Gastrocnemius medialis (tissue), 4 donors: ENCODE measurements around the gene RAPGEF1.

ENCODE experiments used
- POLR2A ChIP-seq, 2 donors: fragments of 450-650 bp; IDR thresholded peaks; one replicate each; pipeline ENCODE4 v1.6.1; 2017; ENCODE audit warnings: antibody characterized with exemption in 2 of 2, mild to moderate bottlenecking in 2 of 2, moderate library complexity in 2 of 2
- TF ChIP-seq, protein P1 (sequence below), 5 experiments: fragments of 450-650 bp in 3 of 5; fragments of 200-600 bp in 2 of 5; sonication (generic) in 2 of 5; IDR thresholded peaks in 4 of 5; conservative IDR thresholded peaks in 1 of 5; 1 replicate in 4 of 5; 2 replicates in 1 of 5; pipeline ENCODE4 v1.5.1; 2016 to 2019; ENCODE audit warnings: antibody characterized with exemption in 5 of 5, mild to moderate bottlenecking in 3 of 5, moderate library complexity in 3 of 5

GRCh38 chr9:131675437-131676022 is 64.3 kb downstream of the RAPGEF1 start:
- no peak for TF ChIP-seq POLR2A (IDR thresholded peaks at IDR 0.05)
- TF ChIP-seq, protein P1, sequence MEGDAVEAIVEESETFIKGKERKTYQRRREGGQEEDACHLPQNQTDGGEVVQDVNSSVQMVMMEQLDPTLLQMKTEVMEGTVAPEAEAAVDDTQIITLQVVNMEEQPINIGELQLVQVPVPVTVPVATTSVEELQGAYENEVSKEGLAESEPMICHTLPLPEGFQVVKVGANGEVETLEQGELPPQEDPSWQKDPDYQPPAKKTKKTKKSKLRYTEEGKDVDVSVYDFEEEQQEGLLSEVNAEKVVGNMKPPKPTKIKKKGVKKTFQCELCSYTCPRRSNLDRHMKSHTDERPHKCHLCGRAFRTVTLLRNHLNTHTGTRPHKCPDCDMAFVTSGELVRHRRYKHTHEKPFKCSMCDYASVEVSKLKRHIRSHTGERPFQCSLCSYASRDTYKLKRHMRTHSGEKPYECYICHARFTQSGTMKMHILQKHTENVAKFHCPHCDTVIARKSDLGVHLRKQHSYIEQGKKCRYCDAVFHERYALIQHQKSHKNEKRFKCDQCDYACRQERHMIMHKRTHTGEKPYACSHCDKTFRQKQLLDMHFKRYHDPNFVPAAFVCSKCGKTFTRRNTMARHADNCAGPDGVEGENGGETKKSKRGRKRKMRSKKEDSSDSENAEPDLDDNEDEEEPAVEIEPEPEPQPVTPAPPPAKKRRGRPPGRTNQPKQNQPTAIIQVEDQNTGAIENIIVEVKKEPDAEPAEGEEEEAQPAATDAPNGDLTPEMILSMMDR (IDR thresholded peaks at IDR 0.05 in 4 of 5, conservative IDR thresholded peaks at IDR 0.05 in 1 of 5) = no peak
